ENCODE measurements around the gene NBPF6. TPM values are rescaled to one million over a fixed set of nuclear protein-coding genes. Genes with fewer than 3 reads are reported as not detected.
"Not testable (repeated sequence)": the region's sequence is repeated elsewhere in the genome, so short reads cannot be mapped to it uniquely, and the experiment has no call there.

NBPF6 gene
- total and polyA plus RNA-seq, 2 donors (not counting 1 experiment from before 2014, with no cell fraction given) = not detected

GRCh38 chr1:108454521-108454920, 4.4 kb downstream of the NBPF6 start:
- H3K27ac ChIP-seq (ENCODE audit: low read length in 2 of 2); H3K9me3 ChIP-seq (ENCODE audit: control extremely low read depth in 1 of 3, control insufficient read depth in 2 of 3, insufficient read depth in 1 of 3, low read length in 2 of 3); CTCF ChIA-PET; H3K4me3 Mint-ChIP-seq; H4K20me1 ChIP-seq (ENCODE audit: control insufficient read depth, insufficient read depth, low read length, poor library complexity, severe bottlenecking); H3K4me2 ChIP-seq (replicated peaks; ENCODE audit: low read depth, low read length, poor library complexity, severe bottlenecking); H3K9me3 Mint-ChIP-seq (ENCODE audit: insufficient read depth); H3K36me3 ChIP-seq (replicated peaks in 1 of 2; ENCODE audit: control extremely low read depth in 1 of 2, control insufficient read depth in 1 of 2, extremely low read depth in 1 of 2, insufficient read depth in 2 of 2, low read length in 1 of 2); ATAC-seq (ENCODE audit: low read depth); H3K4me1 ChIP-seq (ENCODE audit: control insufficient read depth in 2 of 2, insufficient read depth in 2 of 2, low read length in 2 of 2); intact Hi-C loops (cut with micrococcal nuclease); H3K79me2 ChIP-seq (ENCODE audit: control insufficient read depth, insufficient read depth, low read length); H2AFZ ChIP-seq (ENCODE audit: insufficient read depth, low read depth, low read length, poor library complexity, severe bottlenecking); H3K27ac Mint-ChIP-seq; H3K27me3 Mint-ChIP-seq; H3K27me3 ChIP-seq (replicated peaks in 1 of 4; ENCODE audit: control extremely low read depth in 1 of 4, control insufficient read depth in 3 of 4, insufficient read depth in 4 of 4, low read length in 3 of 4); H3K4me3 ChIP-seq (ENCODE audit: control extremely low read depth in 1 of 5, extremely low read depth in 1 of 5, insufficient read depth in 1 of 5, low read depth in 2 of 5, low read length in 4 of 5); H3K9ac ChIP-seq (ENCODE audit: low read length); H3K4me1 Mint-ChIP-seq; DNase-seq; POLR2A ChIA-PET: not testable (repeated sequence)
- no CpG with 5 or more reads among the region's 2 CpGs for WGBS (ENCODE audit: insufficient coverage)

GRCh38 chr1:108458661-108459060, 8.5 kb downstream of the NBPF6 start:
- H3K27ac Mint-ChIP-seq; H3K9me3 Mint-ChIP-seq (ENCODE audit: insufficient read depth): not testable (repeated sequence)

GRCh38 chr1:108461758-108462157, 11.6 kb downstream of the NBPF6 start:
- H2AFZ ChIP-seq (ENCODE audit: insufficient read depth, low read depth, low read length, poor library complexity, severe bottlenecking); POLR2A ChIA-PET; H3K27ac Mint-ChIP-seq; H3K27me3 ChIP-seq (replicated peaks in 1 of 4; ENCODE audit: control extremely low read depth in 1 of 4, control insufficient read depth in 3 of 4, insufficient read depth in 4 of 4, low read length in 3 of 4); H3K27me3 Mint-ChIP-seq; H3K4me2 ChIP-seq (replicated peaks; ENCODE audit: low read depth, low read length, poor library complexity, severe bottlenecking); H3K9me3 Mint-ChIP-seq (ENCODE audit: insufficient read depth); H3K4me3 Mint-ChIP-seq; CTCF ChIA-PET; H4K20me1 ChIP-seq (ENCODE audit: control insufficient read depth, insufficient read depth, low read length, poor library complexity, severe bottlenecking); H3K9me3 ChIP-seq (ENCODE audit: control extremely low read depth in 1 of 3, control insufficient read depth in 2 of 3, insufficient read depth in 1 of 3, low read length in 2 of 3); intact Hi-C loops (cut with micrococcal nuclease); H3K9ac ChIP-seq (ENCODE audit: low read length); DNase-seq; H3K4me1 ChIP-seq (ENCODE audit: control insufficient read depth in 2 of 2, insufficient read depth in 2 of 2, low read length in 2 of 2); ATAC-seq (ENCODE audit: low read depth); H3K36me3 ChIP-seq (replicated peaks in 1 of 2; ENCODE audit: control extremely low read depth in 1 of 2, control insufficient read depth in 1 of 2, extremely low read depth in 1 of 2, insufficient read depth in 2 of 2, low read length in 1 of 2); H3K27ac ChIP-seq (ENCODE audit: low read length in 2 of 2); H3K4me3 ChIP-seq (ENCODE audit: control extremely low read depth in 1 of 5, extremely low read depth in 1 of 5, insufficient read depth in 1 of 5, low read depth in 2 of 5, low read length in 4 of 5); H3K79me2 ChIP-seq (ENCODE audit: control insufficient read depth, insufficient read depth, low read length); H3K4me1 Mint-ChIP-seq: not testable (repeated sequence)
- no CpG with 5 or more reads among the region's 3 CpGs for WGBS (ENCODE audit: insufficient coverage)

More at GRCh38 chr1:108458661-108459060, 8.5 kb downstream of the NBPF6 start:
- DNase-seq; H3K4me2 ChIP-seq (replicated peaks; ENCODE audit: low read depth, low read length, poor library complexity, severe bottlenecking); H3K4me1 Mint-ChIP-seq; H3K79me2 ChIP-seq (ENCODE audit: control insufficient read depth, insufficient read depth, low read length); H3K9ac ChIP-seq (ENCODE audit: low read length); H3K4me3 Mint-ChIP-seq; POLR2A ChIA-PET; CTCF ChIA-PET; ATAC-seq (ENCODE audit: low read depth); H2AFZ ChIP-seq (ENCODE audit: insufficient read depth, low read depth, low read length, poor library complexity, severe bottlenecking); H3K27ac ChIP-seq (ENCODE audit: low read length in 2 of 2); intact Hi-C loops (cut with micrococcal nuclease); H3K36me3 ChIP-seq (replicated peaks in 1 of 2; ENCODE audit: control extremely low read depth in 1 of 2, control insufficient read depth in 1 of 2, extremely low read depth in 1 of 2, insufficient read depth in 2 of 2, low read length in 1 of 2); H4K20me1 ChIP-seq (ENCODE audit: control insufficient read depth, insufficient read depth, low read length, poor library complexity, severe bottlenecking); H3K27me3 ChIP-seq (replicated peaks in 1 of 4; ENCODE audit: control extremely low read depth in 1 of 4, control insufficient read depth in 3 of 4, insufficient read depth in 4 of 4, low read length in 3 of 4); H3K9me3 ChIP-seq (ENCODE audit: control extremely low read depth in 1 of 3, control insufficient read depth in 2 of 3, insufficient read depth in 1 of 3, low read length in 2 of 3); H3K4me1 ChIP-seq (ENCODE audit: control insufficient read depth in 2 of 2, insufficient read depth in 2 of 2, low read length in 2 of 2); H3K27me3 Mint-ChIP-seq; H3K4me3 ChIP-seq (ENCODE audit: control extremely low read depth in 1 of 5, extremely low read depth in 1 of 5, insufficient read depth in 1 of 5, low read depth in 2 of 5, low read length in 4 of 5): not testable (repeated sequence)
- no CpG with 5 or more reads among the region's 2 CpGs for WGBS (ENCODE audit: insufficient coverage)

GRCh38 chr1:108463962-108464361, 13.8 kb downstream of the NBPF6 start:
- no CpG with 5 or more reads among the region's 3 CpGs for WGBS (ENCODE audit: insufficient coverage)
- intact Hi-C loops (cut with micrococcal nuclease); ATAC-seq (ENCODE audit: low read depth); H3K9ac ChIP-seq (ENCODE audit: low read length); H3K27me3 ChIP-seq (replicated peaks in 1 of 4; ENCODE audit: control extremely low read depth in 1 of 4, control insufficient read depth in 3 of 4, insufficient read depth in 4 of 4, low read length in 3 of 4); H3K9me3 ChIP-seq (ENCODE audit: control extremely low read depth in 1 of 3, control insufficient read depth in 2 of 3, insufficient read depth in 1 of 3, low read length in 2 of 3); H3K36me3 ChIP-seq (replicated peaks in 1 of 2; ENCODE audit: control extremely low read depth in 1 of 2, control insufficient read depth in 1 of 2, extremely low read depth in 1 of 2, insufficient read depth in 2 of 2, low read length in 1 of 2); H3K4me1 Mint-ChIP-seq; H3K4me3 Mint-ChIP-seq; H3K4me2 ChIP-seq (replicated peaks; ENCODE audit: low read depth, low read length, poor library complexity, severe bottlenecking); H3K4me1 ChIP-seq (ENCODE audit: control insufficient read depth in 2 of 2, insufficient read depth in 2 of 2, low read length in 2 of 2); H3K27me3 Mint-ChIP-seq; H3K27ac ChIP-seq (ENCODE audit: low read length in 2 of 2); H2AFZ ChIP-seq (ENCODE audit: insufficient read depth, low read depth, low read length, poor library complexity, severe bottlenecking); H4K20me1 ChIP-seq (ENCODE audit: control insufficient read depth, insufficient read depth, low read length, poor library complexity, severe bottlenecking); H3K27ac Mint-ChIP-seq; H3K4me3 ChIP-seq (ENCODE audit: control extremely low read depth in 1 of 5, extremely low read depth in 1 of 5, insufficient read depth in 1 of 5, low read depth in 2 of 5, low read length in 4 of 5); POLR2A ChIA-PET; H3K79me2 ChIP-seq (ENCODE audit: control insufficient read depth, insufficient read depth, low read length); CTCF ChIA-PET; H3K9me3 Mint-ChIP-seq (ENCODE audit: insufficient read depth); DNase-seq: not testable (repeated sequence)
